Measurements from ENCODE around the gene CHMP6.

GRCh38 chr17:81021531-81022343 is 30.1 kb downstream of the CHMP6 start:
- TF ChIP-seq POLR2A (IDR thresholded peaks at IDR 0.05) = no peak
- TF ChIP-seq CTCF (IDR thresholded peaks at IDR 0.05) = no peak
- TF ChIP-seq POLR2AphosphoS5 (IDR thresholded peaks at IDR 0.05) = no peak
- no peak for TF ChIP-seq EP300 (IDR thresholded peaks at IDR 0.05)
